ENCODE measurements around the gene DISP2. TPM values are rescaled to one million over a fixed set of nuclear protein-coding genes. Genes with fewer than 3 reads are reported as not detected.

The DISP2 gene
- total RNA-seq, 1 experiment from 2014 or later: 0.22 TPM

DNA sequence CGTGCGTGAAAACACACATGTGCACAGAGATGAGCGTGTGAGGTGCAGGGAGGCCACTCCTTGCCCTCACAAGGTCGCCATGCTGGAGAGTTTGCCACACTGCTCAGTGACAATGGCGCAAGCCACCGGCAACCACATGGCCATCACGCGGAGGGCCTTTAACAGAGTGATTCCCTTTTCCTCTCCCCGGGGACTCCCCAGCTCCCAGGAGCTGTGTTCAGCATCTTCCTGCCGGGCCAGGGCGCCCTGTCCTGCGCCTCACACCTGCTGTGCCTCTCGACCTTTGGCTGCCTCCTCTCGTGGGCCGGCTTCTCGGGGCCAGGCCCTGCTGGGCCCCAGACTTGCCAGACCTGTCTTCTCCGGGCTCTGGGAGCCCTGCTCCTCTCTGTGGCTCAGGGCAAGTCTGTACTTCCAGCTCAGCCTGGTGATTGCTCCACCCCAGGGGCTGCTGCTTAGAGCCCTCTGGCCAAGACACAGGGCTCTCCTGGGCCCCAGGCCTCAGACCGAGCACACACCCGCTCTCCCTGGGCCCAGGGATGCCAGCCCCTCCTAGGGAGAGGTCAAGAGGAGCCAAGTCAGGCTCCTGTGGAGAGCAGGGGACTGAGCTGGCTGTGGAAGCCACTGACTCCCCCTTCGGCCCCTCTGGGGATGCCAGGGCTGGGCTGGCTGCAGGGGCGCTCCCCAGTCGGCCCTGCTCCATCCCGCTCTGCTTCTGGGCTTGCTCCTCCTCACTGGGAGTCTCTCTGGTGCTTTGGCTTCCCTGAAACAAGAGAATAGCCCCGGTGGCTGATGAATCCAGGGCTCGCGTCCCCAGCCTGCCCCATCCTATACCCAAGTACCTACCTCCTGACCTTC, 22.9 kb upstream of the DISP2 start:
- DNase-seq: no peak
- no peaks in the 10 kb centered on the region for H3K27me3 ChIP-seq
- no peak overlapping the region for H3K4me3 ChIP-seq
- H3K9me3 ChIP-seq (replicated peaks): no peaks in the 10 kb centered on the region
- no peak overlapping the region for H3K27ac ChIP-seq
- H3K4me1 ChIP-seq: peaks cover 54% of the 10 kb centered on the region
- H3K36me3 ChIP-seq: no peaks in the 10 kb centered on the region

DNA sequence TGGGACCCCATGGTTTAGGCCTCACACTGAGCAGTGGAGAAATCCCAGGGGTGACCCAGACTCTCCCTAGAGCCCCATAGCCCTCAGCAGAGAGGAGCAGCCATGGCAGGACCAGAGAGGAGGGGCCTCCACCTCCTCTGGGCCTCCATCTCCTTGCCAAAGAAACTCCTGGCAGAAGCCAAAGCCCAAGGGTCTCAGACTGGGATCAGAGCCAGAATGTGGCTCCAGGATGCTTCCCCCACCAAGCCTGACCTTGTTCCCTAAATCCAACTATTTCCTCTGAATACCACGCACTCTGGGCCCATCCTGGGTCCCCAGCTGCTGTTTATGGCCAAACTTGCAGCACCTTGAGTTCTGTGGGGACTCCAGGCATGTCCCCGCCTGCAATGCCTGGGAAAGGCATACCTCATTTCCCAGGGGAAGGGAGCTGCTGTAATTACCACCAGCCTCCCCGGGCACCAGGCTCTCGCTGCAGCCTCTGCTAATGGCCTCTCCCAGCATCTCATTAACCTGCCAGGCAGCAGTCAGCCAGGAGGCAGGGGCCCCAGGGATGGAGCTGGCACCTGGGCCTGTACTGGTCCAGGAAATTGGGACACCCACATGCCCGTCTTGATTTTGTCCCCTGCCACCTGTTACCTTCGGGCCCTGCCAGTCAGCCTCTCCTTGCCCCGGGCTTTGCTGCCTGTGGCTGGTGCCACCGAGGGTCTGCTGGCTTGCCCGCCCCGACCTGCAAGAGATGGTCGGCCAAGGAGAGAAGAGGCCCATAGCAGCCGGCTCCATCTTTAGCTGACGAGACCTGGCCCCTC, 21.9 kb upstream of the DISP2 start:
- Histone ChIP-seq H3K9me3 (replicated peaks) (no peaks in the 10 kb centered on the region), H3K27ac (no peak overlapping the region), H3K4me3 (no peak overlapping the region), H3K27me3 (no peaks in the 10 kb centered on the region), H3K36me3 (no peaks in the 10 kb centered on the region), H3K4me1 (peaks cover 50% of the 10 kb centered on the region)
- peak; percentile 59 to 67 for DNase-seq

DNA sequence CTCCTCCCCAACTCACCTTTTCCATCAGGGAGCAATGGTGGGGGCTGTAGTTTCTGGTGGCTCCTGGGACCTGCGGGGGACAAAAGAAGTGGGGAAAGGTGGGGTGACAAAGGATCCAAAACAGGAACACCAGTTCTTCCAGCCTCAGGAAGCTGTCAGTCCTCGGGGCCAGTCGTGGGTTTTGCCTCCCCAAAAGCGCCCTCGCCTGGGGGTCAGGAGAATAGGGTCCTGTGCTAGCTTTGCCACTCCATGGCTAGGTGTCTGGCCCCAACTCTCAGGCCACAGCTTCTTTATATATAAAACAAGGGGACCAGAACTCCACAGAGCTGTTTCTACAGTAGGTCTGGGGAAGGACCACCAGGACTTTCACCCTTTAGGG, 21.3 kb upstream of the DISP2 start:
- H3K27ac ChIP-seq: no peak overlapping the region

DNA sequence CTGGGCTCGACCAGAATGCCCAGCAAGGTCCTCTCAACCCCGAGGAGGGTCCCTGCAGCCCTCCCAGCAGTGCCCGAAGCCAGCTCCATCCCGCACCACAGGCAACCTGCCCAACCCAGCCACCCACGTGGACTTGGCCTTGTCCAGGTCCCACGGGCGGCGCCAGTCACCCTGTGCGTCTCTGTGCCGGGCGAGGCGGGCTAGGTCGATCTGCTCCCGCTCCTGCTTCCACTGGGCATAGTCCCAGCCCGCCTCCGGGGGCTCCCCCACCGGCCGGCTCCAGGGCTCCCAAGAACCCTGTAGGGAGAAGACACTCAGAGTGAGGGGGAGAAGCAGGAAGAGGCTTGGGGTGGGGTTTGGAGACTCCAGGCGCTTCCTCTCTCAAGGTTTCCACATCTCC, 20.4 kb upstream of the DISP2 start:
- DNase-seq: no peak
- Histone ChIP-seq H3K9me3 (replicated peaks) (no peaks in the 10 kb centered on the region), H3K36me3 (no peaks in the 10 kb centered on the region), H3K27me3 (no peaks in the 10 kb centered on the region), H3K27ac (no peak overlapping the region), H3K4me1 (peaks cover 60% of the 10 kb centered on the region), H3K4me3 (no peak overlapping the region)

More for the DNA sequence above, 21.3 kb upstream of the DISP2 start:
- Histone ChIP-seq H3K4me3 (no peak overlapping the region), H3K27me3 (no peaks in the 10 kb centered on the region), H3K9me3 (replicated peaks) (no peaks in the 10 kb centered on the region), H3K36me3 (no peaks in the 10 kb centered on the region), H3K4me1 (peaks cover 56% of the 10 kb centered on the region)
- DNase-seq: no peak

DNA sequence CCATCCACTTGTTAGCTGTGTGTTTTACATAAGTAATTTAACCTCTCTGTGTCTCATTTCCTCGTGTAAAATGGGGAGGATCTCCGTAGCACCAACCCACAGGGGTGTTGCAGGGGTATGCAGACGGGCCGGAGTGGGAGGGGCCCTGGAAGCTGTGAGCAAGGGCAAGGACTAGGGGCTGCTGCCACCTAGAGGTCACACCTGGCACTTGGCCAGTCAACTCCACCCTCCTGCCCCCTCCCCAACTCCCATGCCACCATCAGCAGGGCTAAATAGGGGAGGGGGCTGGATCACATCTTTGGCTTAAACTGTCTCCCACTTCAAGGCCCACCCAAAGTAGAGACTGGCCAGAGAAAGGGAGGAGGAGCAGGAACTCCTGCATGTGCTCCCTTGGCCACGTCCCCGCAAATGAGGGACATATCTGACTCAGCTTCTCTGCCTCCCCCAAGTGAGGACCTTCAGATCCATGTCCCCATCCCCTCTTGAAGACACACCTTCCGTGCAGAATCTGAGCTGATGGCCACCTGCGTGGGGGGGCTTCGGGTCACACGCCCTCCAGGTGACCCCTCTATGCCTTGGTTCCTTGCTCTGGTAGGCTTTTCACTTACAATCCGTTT, 19.9 kb upstream of the DISP2 start:
- Histone ChIP-seq H3K4me3 (peak overlapping the region; percentile 56), H3K27ac (peak overlapping the region; percentile 91), H3K4me1 (peaks cover 60% of the 10 kb centered on the region), H3K9me3 (replicated peaks) (no peaks in the 10 kb centered on the region), H3K36me3 (no peaks in the 10 kb centered on the region), H3K27me3 (no peaks in the 10 kb centered on the region)
- DNase-seq: peak; percentile 87 to 89

DNA sequence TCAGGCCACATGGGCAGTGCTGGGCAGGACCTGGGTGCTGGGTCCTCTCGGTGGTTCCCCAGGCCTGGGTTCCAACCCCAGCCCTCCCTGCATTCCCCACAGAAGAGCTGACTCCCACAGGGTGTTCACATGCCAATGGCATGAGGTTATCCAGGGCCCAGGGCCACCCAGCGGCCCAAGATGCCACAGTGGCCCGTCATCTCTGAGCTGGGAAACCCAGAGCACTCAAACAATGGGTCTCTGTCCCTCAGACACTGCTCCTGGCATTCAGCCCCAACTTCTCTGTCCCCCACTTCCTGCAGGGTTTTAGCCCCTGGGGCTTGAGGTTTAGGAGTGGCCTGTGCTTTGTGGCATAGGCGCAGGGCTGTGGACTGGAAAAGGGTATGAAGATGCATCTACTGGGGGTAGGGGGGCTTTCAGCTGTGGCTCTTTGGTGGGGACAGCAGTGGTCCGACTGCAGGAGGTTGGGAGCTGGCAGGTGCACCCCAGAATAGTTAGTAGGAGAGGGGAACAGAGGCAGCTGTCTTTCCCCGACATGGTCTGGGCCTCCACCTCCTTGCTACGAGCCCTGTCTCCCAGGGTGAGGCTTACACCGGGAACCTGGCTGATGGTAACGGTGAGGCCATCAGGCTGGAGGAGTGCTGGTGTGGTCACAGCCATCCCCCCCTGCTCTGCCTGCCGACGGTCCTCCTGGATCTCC, 18.9 kb upstream of the DISP2 start:
- peaks cover 56% of the 10 kb centered on the region for H3K4me1 ChIP-seq
- peak overlapping the region; percentile 91 for H3K27ac ChIP-seq
- no peaks in the 10 kb centered on the region for H3K27me3 ChIP-seq
- DNase-seq: peak; percentile 92 to 93
- H3K9me3 ChIP-seq (replicated peaks): no peaks in the 10 kb centered on the region
- peak overlapping the region; percentile 56 for H3K4me3 ChIP-seq
- no peaks in the 10 kb centered on the region for H3K36me3 ChIP-seq

DNA sequence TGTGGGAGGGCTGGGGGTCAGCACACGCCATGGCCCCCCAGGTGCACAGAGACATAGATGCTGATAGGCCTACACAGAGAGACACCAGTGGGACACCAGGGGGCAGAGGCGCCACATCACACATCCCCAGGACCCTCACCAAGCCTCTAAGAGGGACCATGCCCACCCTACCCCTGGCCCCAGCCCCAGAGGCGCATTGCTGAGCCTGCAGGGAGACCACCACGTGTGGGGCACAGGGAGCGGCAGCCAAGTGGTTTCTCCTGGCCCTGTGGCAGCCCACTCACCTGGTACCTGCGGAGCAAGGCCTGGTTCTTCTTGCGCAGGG, 18.4 kb upstream of the DISP2 start:
- Histone ChIP-seq H3K9me3 (replicated peaks) (no peaks in the 10 kb centered on the region), H3K4me3 (peak overlapping the region; percentile 56), H3K4me1 (peaks cover 51% of the 10 kb centered on the region), H3K27me3 (no peaks in the 10 kb centered on the region), H3K36me3 (no peaks in the 10 kb centered on the region), H3K27ac (peak overlapping the region; percentile 91)
- DNase-seq: peak; percentile 48 to 53

DNA sequence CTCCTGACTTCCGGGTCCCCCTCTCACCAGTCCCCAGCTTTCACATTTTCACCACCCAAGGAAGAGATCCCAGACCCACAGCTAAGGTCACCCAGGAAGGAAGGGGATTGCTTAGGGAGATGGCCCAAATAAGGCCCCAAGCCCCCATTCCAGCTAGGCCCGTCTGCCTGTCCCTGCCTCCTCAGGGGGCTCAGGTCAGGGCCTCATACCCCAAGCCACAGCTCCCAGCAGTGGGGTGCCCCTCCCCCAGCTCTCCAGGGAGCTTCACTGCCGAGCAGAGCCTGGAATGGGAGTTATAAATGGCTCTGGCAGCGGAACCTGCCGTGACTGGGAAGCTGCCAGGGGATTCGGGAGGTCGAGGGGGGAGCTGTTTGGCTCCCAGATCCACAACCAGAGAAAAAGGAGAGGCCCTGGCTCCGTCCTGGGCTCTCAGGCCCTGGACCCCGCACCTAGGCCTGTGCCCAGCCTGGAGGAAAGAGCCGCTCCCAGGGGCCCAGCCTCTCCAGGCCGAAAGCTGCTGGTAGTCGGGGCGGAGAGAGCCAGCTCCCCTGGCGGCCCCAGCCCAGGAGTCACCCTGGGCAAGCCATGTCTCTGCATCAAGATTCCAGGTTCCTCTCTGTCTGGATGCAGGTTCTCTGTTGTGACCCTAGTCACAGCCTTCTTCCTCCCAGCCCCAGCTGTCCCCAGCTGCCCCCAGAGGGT, 17.8 kb upstream of the DISP2 start:
- H3K4me1 ChIP-seq: peaks cover 51% of the 10 kb centered on the region

DNA sequence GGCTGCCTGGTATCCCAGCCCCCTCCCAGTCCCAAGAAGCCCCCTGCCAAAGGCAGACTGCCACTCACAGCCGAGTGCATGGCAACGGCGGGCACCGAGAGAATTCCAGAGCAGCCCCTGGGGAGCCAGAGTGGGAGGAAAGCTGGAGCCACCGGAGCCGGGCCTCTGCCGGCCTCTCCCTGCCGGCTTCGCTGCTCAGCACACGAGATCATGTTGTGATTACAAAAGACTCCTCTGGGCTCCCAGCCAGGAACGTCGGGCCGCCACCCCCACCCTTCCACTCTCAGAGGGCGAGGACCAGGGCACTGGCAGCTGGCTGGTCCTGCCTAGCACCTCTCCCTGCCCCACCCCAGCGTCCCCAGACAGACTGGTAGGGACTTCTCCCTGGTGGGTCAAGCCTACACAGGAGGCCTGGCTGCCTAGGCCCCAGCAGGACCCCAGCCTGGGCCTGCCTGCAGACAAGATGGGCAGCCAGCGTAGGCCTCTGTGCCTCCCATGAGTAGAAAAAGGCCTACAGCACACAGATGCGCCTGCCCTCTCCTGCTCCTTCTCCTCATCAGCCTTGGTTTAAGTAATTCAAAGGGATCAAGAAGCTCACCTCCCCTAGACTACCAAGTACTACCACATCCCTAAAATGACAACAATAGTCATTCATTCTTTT, 17.1 kb upstream of the DISP2 start, which contains the start of gene CCDC9B:
Gene CCDC9B (minus strand): TSS at position 200 of the 661 bp plus-strand sequence. CDS start 120 bp downstream, at position 80.
- no peaks in the 10 kb centered on the region for H3K36me3 ChIP-seq
- H3K4me1 ChIP-seq: peaks cover 47% of the 10 kb centered on the region
- DNase-seq: peak; percentile 88 to 89
- H3K9me3 ChIP-seq (replicated peaks): no peaks in the 10 kb centered on the region
- peak within 1 kb of the TSS; percentile 56 for H3K4me3 ChIP-seq
- H3K27ac ChIP-seq: peak within 1 kb of the TSS; percentile 91
- no peaks in the 10 kb centered on the region for H3K27me3 ChIP-seq

More for the DNA sequence above, 17.8 kb upstream of the DISP2 start:
- DNase-seq: peak; percentile 65 to 68
- Histone ChIP-seq H3K27ac (peak overlapping the region; percentile 91), H3K36me3 (no peaks in the 10 kb centered on the region), H3K27me3 (no peaks in the 10 kb centered on the region), H3K9me3 (replicated peaks) (no peaks in the 10 kb centered on the region), H3K4me3 (peak overlapping the region; percentile 56)

DNA sequence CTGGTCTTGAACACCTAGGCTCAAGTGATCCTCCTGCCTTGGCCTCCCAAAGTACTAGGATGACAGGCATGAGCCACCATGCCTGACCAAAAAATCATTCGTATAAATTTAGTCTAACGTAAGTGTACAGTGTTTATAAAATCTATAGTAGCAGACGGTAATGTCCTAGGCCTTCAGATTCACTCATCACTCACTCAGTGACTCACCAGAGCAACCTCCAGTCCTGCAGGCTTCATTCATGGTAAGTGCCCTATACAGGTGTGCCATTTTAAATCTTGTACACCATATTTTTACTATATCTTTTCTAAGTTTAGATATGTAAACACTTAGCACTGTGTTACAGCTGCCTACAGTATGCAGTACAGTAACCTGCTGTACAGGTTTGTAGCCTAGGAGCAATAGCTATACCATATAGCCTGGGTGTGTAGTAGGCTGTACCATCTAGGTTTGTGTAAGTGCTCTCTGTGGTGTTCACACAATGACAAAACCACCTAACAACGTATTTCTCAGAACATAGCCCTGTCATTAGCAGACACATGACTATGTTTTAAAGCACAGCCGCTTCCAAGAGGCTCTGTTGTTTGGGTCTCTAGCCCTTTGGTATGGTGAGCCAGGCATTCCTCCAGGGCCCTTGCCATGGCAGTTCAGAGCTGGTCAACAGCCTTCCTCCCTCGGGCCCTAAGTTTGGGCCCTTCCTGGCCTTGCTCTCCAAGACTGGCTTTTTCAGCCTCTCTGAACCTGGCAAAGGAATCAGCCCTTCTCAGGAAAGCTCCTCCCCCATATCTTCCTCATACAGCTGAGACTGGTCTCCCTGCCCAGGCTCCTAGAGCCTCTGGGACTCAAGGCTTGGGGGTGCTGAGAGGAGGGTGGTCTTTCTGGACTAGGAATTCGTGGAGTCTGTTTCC, 15.4 kb upstream of the DISP2 start:
- Histone ChIP-seq H3K27me3 (no peaks in the 10 kb centered on the region), H3K9me3 (replicated peaks) (no peaks in the 10 kb centered on the region), H3K27ac (no peak overlapping the region), H3K4me1 (peaks cover 32% of the 10 kb centered on the region), H3K36me3 (no peaks in the 10 kb centered on the region), H3K4me3 (no peak overlapping the region)
- no peak for DNase-seq

DNA sequence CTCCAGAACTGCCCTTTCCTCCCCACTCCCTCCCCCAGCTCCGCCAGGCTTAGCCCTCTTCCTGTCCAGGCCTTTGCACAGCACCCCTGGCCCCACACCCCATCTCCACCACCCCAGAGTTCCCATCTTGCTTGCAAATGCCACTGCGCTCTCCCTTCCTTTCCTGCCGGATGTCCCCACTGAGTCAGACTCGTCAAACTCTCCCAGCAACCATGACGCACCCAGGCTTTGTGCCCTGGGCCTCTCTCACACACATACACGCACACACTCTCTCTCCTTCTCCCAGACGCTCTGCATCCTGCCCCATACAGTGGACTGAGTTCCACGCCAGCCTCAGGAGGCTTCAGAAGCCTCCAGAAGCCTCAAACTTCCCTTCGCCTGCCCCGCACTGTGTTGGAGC, 14.5 kb upstream of the DISP2 start:
- Histone ChIP-seq H3K27me3 (no peaks in the 10 kb centered on the region), H3K27ac (no peak overlapping the region), H3K4me3 (no peak overlapping the region), H3K4me1 (peaks cover 28% of the 10 kb centered on the region), H3K36me3 (no peaks in the 10 kb centered on the region), H3K9me3 (replicated peaks) (no peaks in the 10 kb centered on the region)
- DNase-seq: no peak

DNA sequence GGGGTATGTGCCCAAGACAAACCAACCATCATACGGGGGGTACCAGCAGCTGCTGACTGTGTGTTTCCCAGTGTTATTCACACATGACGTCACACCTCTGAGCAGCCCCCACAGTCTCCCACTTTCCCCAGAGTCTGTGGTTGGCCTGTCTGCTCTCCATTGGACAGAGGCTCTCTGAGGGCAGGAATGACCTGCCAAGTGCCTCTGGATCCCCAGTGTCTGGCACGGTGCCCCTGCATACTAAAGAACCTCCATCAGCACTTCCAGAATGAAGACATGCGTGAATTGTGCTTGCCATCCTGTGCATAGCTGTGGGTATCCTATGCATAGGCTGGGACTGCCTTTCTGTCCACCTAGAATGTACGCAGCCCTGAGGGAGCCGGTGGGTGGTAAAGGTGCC, 13.8 kb upstream of the DISP2 start:
- Histone ChIP-seq H3K36me3 (no peaks in the 10 kb centered on the region), H3K4me3 (no peak overlapping the region), H3K27ac (no peak overlapping the region), H3K9me3 (replicated peaks) (no peaks in the 10 kb centered on the region), H3K4me1 (peaks cover 22% of the 10 kb centered on the region), H3K27me3 (peaks cover 1% of the 10 kb centered on the region; the same call in 1 of the 2 replicates)
- no peak for DNase-seq
